ENCODE results near the gene SLC15A5.

- no peak for TF ChIP-seq SP3 (tag by site-specific recombination; IDR thresholded peaks at IDR 0.05)
- TF ChIP-seq KLF1 (tag by site-specific recombination; IDR thresholded peaks at IDR 0.05): no peak
- TF ChIP-seq ZFP3 (tag by site-specific recombination; IDR thresholded peaks at IDR 0.05; ENCODE audit: low read depth): no peak
- TF ChIP-seq ZNF2 (tag by site-specific recombination; IDR thresholded peaks at IDR 0.05): no peak
- TF ChIP-seq MEIS1 (CRISPR knock-in tag; IDR thresholded peaks at IDR 0.05; ENCODE audit: borderline replicate concordance): no peak
- no peak for TF ChIP-seq ZNF140 (tag by site-specific recombination; IDR thresholded peaks at IDR 0.05)
- TF ChIP-seq CTCF (tag by site-specific recombination; IDR thresholded peaks at IDR 0.05): no peak
- no peak for TF ChIP-seq ZSCAN5A (tag by site-specific recombination; IDR thresholded peaks at IDR 0.05)
- TF ChIP-seq KLF8 (tag by site-specific recombination; IDR thresholded peaks at IDR 0.05): no peak
- no peak for TF ChIP-seq ZBTB7A (tag by site-specific recombination; IDR thresholded peaks at IDR 0.05; ENCODE audit: low read depth)
These were observed 46.2 kb upstream of the SLC15A5 start for GRCh38 chr12:16323638-16324037.
